GM12878 (cell line): ENCODE measurements around the gene DCAF5. TPM values are rescaled to one million over a fixed set of nuclear protein-coding genes. Genes with fewer than 3 reads are reported as not detected.

Source experiments
- CEBPB ChIP-seq, 2 experiments: fragments of 150-350 bp in 1 of 2; IDR thresholded peaks; 2 replicates each; pipeline ENCODE4 v1.6.1; 2012 to 2014; ENCODE audit warnings: low read depth in 2 of 2, low read length in 2 of 2, borderline replicate concordance in 1 of 2, inconsistent platforms in 1 of 2
- CHD4 ChIP-seq: fragments of 200-600 bp; sonication (generic); IDR thresholded peaks from 2 replicates; pipeline ENCODE4 v1.6.1; 2016; ENCODE audit warnings: mild to moderate bottlenecking
- EP300 ChIP-seq, 2 experiments: fragments of 150-350 bp in 1 of 2; IDR thresholded peaks; 2 replicates each; pipeline ENCODE4 v1.6.1; 2011 to 2012; ENCODE audit warnings: low read depth in 2 of 2, low read length in 2 of 2, borderline replicate concordance in 1 of 2, improper control_type of control experiment in 1 of 2, inconsistent platforms in 1 of 2; ENCODE audit not compliant: control insufficient read depth in 1 of 2
- GABPA ChIP-seq: IDR thresholded peaks from 2 replicates; pipeline ENCODE4 v1.6.1; 2014; ENCODE audit warnings: antibody characterized with exemption, low read depth, mild to moderate bottlenecking, inconsistent platforms
- MXI1 ChIP-seq: fragments of 150-350 bp; IDR thresholded peaks from 2 replicates; pipeline ENCODE4 v1.6.1; 2011; ENCODE audit warnings: low read depth, mild to moderate bottlenecking, inconsistent platforms, low read length, improper control_type of control experiment
- NFIC ChIP-seq: IDR thresholded peaks from 2 replicates; pipeline ENCODE4 v1.6.1; 2012; ENCODE audit warnings: low read depth, mild to moderate bottlenecking, inconsistent platforms, low read length, moderate library complexity
- NFXL1 ChIP-seq: fragments of 450-650 bp; IDR thresholded peaks from 2 replicates; pipeline ENCODE4 v1.6.1; 2017; ENCODE audit warnings: antibody characterized with exemption, mild to moderate bottlenecking, borderline replicate concordance
- NR2C1 ChIP-seq: fragments of 450-650 bp; IDR thresholded peaks from 2 replicates; pipeline ENCODE4 v1.6.1; 2017; ENCODE audit warnings: antibody characterized with exemption, mild to moderate bottlenecking, moderate library complexity
- POLR2AphosphoS2 ChIP-seq: IDR thresholded peaks from 2 replicates; pipeline ENCODE4 v1.6.1; 2011; ENCODE audit warnings: low read depth, mild to moderate bottlenecking, low read length, improper control_type of control experiment, moderate library complexity
- RUNX3 ChIP-seq: IDR thresholded peaks from 2 replicates; pipeline ENCODE4 v1.6.1; 2012; ENCODE audit warnings: low read length, inconsistent platforms
- SMARCA5 ChIP-seq: fragments of 450-650 bp; IDR thresholded peaks from 2 replicates; pipeline ENCODE4 v1.6.1; 2017; ENCODE audit warnings: mild to moderate bottlenecking
- SP1 ChIP-seq: IDR thresholded peaks from one replicate; pipeline ENCODE4 v1.6.1; 2011; ENCODE audit warnings: low read depth, low read length
- STAT1 ChIP-seq: fragments of 450-650 bp; conservative IDR thresholded peaks from 2 replicates; pipeline ENCODE4 v1.6.1; 2014; ENCODE audit warnings: antibody characterized with exemption, mild to moderate bottlenecking
- STAT3 ChIP-seq: IDR thresholded peaks from 2 replicates; pipeline ENCODE4 v1.6.1; 2011; ENCODE audit warnings: low read depth, low read length, improper control_type of control experiment
- polyA plus RNA-seq, 11 experiments: library from polyadenylated mRNA; depleted of rRNA in 4 of 11; unstranded in 6 of 11; stranded (reverse) in 5 of 11; fragments of >200 nt; fragmentation: Nextera tagmentation in 4 of 11; fragmentation: Illumina TruSeq in 1 of 11; extraction: Ambion mirVana in 4 of 11; extraction: Trizol in 1 of 11; gene quantifications; 1 replicate in 1 of 11; 2 replicates in 10 of 11; pipeline versions ENCODE4 v1.2.1 to v1.2.3, GENCODE V29; 2011 to 2016; ENCODE audit warnings: inconsistent platforms in 2 of 11, missing spikeins in 2 of 11, low read depth in 1 of 11
- total RNA-seq, 4 experiments: library from RNA; depleted of rRNA in 3 of 4; stranded (reverse); fragments of >200 nt in 3 of 4; fragmentation: Illumina TruSeq in 1 of 4; extraction: Trizol in 1 of 4; gene quantifications; 2 replicates each; pipeline versions ENCODE4 v1.2.1 to v1.2.3, GENCODE V29; 2013 to 2021
- TF ChIP-seq, protein P1 (sequence below): IDR thresholded peaks from 2 replicates; pipeline ENCODE4 v1.6.1; 2012; ENCODE audit warnings: low read length, inconsistent platforms
- TF ChIP-seq, protein P2 (sequence below): fragments of 450-650 bp; IDR thresholded peaks from 2 replicates; pipeline ENCODE4 v1.6.1; 2017; ENCODE audit warnings: borderline replicate concordance
- TF ChIP-seq, protein P3 (sequence below): IDR thresholded peaks from 2 replicates; pipeline ENCODE4 v1.6.1; 2011; ENCODE audit warnings: borderline replicate concordance, low read depth, mild to moderate bottlenecking, moderate library complexity, low read length; ENCODE audit not compliant: insufficient read depth, poor library complexity, severe bottlenecking
- TF ChIP-seq, protein P4 (sequence below): fragments of 450-650 bp; IDR thresholded peaks from 2 replicates; pipeline ENCODE4 v1.6.1; 2017; ENCODE audit warnings: mild to moderate bottlenecking, moderate library complexity
- TF ChIP-seq, protein P5 (sequence below): fragments of 450-650 bp; IDR thresholded peaks from 2 replicates; pipeline ENCODE4 v1.6.1; 2017; ENCODE audit warnings: mild to moderate bottlenecking, low read depth, inconsistent platforms; ENCODE audit not compliant: poor library complexity, severe bottlenecking

Gene DCAF5
- total and polyA plus RNA-seq, 10 of the 15 experiments (the other 5 are each of a cell fraction or from before 2014, with no cell fraction given) = 6.8 to 38.1 (median 19.1) TPM

DNA sequence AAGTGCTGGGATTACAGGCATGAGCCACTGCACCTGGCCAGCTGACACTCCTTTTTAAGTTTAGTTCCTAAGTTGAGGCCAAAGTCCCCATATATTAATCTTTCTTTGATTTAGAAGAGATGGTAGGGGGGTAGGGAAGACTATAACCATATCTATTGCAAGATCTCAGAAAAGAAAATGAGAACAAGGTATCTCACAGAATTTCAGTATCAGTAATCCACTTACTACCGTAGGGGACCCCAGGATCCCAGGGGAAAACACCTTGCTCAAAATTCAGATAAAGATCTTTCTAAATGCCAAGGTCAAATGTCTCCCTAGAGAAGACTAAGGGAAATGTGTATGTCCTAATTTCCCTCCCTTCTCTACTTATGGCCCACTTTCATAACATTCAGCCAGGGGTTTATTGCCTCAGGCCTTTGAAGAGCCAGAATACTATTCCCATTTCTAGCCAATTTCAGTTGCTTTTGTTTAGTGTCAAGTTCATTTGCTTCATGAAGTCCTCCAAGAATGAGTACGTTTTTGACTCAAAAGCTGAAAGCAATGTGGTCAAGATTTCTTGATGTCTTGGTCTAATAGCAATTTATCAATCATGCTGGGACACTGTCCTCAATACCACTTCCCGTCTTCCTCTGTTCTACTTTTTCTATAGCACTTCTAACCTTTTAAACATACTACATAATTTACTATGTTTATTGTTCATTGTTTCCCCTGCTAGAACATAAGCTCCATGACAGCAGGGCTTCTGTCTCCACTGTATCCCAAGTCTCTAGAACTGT is 86.3 kb downstream of the DCAF5 start (continued):
- TF ChIP-seq, protein P1, sequence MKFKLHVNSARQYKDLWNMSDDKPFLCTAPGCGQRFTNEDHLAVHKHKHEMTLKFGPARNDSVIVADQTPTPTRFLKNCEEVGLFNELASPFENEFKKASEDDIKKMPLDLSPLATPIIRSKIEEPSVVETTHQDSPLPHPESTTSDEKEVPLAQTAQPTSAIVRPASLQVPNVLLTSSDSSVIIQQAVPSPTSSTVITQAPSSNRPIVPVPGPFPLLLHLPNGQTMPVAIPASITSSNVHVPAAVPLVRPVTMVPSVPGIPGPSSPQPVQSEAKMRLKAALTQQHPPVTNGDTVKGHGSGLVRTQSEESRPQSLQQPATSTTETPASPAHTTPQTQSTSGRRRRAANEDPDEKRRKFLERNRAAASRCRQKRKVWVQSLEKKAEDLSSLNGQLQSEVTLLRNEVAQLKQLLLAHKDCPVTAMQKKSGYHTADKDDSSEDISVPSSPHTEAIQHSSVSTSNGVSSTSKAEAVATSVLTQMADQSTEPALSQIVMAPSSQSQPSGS = peak; percentile 87
- TF ChIP-seq MXI1 (no peak), STAT3 (no peak), SP1 (peak; percentile 33), NR2C1 (no peak), STAT1 (no peak), POLR2AphosphoS2 (no peak), NFXL1 (no peak), GABPA (no peak), NFIC (peak; percentile 97; the same call in 1 of the 2 replicates), SMARCA5 (no peak), RUNX3 (peak; percentile 100), CEBPB (IDR thresholded peaks at IDR 0.05; ENCODE audit: borderline replicate concordance in 1 of 2, low read depth in 2 of 2, low read length in 2 of 2) (peak in 1 of 2 experiments; percentile 44; a peak in 1 of 4 replicates), EP300 (IDR thresholded peaks at IDR 0.05; ENCODE audit: borderline replicate concordance in 1 of 2, control insufficient read depth in 1 of 2, low read depth in 2 of 2, low read length in 2 of 2) (peak; percentile 49 to 92; a peak in 1 of 4 replicates), CHD4 (no peak)
- TF ChIP-seq, protein P2, sequence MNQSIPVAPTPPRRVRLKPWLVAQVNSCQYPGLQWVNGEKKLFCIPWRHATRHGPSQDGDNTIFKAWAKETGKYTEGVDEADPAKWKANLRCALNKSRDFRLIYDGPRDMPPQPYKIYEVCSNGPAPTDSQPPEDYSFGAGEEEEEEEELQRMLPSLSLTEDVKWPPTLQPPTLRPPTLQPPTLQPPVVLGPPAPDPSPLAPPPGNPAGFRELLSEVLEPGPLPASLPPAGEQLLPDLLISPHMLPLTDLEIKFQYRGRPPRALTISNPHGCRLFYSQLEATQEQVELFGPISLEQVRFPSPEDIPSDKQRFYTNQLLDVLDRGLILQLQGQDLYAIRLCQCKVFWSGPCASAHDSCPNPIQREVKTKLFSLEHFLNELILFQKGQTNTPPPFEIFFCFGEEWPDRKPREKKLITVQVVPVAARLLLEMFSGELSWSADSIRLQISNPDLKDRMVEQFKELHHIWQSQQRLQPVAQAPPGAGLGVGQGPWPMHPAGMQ = no peak
- TF ChIP-seq, protein P3, sequence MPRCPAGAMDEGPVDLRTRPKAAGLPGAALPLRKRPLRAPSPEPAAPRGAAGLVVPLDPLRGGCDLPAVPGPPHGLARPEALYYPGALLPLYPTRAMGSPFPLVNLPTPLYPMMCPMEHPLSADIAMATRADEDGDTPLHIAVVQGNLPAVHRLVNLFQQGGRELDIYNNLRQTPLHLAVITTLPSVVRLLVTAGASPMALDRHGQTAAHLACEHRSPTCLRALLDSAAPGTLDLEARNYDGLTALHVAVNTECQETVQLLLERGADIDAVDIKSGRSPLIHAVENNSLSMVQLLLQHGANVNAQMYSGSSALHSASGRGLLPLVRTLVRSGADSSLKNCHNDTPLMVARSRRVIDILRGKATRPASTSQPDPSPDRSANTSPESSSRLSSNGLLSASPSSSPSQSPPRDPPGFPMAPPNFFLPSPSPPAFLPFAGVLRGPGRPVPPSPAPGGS = peak; percentile 44
- TF ChIP-seq, protein P4, sequence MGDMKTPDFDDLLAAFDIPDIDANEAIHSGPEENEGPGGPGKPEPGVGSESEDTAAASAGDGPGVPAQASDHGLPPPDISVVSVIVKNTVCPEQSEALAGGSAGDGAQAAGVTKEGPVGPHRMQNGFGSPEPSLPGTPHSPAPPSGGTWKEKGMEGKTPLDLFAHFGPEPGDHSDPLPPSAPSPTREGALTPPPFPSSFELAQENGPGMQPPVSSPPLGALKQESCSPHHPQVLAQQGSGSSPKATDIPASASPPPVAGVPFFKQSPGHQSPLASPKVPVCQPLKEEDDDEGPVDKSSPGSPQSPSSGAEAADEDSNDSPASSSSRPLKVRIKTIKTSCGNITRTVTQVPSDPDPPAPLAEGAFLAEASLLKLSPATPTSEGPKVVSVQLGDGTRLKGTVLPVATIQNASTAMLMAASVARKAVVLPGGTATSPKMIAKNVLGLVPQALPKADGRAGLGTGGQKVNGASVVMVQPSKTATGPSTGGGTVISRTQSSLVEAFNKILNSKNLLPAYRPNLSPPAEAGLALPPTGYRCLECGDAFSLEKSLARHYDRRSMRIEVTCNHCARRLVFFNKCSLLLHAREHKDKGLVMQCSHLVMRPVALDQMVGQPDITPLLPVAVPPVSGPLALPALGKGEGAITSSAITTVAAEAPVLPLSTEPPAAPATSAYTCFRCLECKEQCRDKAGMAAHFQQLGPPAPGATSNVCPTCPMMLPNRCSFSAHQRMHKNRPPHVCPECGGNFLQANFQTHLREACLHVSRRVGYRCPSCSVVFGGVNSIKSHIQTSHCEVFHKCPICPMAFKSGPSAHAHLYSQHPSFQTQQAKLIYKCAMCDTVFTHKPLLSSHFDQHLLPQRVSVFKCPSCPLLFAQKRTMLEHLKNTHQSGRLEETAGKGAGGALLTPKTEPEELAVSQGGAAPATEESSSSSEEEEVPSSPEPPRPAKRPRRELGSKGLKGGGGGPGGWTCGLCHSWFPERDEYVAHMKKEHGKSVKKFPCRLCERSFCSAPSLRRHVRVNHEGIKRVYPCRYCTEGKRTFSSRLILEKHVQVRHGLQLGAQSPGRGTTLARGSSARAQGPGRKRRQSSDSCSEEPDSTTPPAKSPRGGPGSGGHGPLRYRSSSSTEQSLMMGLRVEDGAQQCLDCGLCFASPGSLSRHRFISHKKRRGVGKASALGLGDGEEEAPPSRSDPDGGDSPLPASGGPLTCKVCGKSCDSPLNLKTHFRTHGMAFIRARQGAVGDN = no peak
- TF ChIP-seq, protein P5, sequence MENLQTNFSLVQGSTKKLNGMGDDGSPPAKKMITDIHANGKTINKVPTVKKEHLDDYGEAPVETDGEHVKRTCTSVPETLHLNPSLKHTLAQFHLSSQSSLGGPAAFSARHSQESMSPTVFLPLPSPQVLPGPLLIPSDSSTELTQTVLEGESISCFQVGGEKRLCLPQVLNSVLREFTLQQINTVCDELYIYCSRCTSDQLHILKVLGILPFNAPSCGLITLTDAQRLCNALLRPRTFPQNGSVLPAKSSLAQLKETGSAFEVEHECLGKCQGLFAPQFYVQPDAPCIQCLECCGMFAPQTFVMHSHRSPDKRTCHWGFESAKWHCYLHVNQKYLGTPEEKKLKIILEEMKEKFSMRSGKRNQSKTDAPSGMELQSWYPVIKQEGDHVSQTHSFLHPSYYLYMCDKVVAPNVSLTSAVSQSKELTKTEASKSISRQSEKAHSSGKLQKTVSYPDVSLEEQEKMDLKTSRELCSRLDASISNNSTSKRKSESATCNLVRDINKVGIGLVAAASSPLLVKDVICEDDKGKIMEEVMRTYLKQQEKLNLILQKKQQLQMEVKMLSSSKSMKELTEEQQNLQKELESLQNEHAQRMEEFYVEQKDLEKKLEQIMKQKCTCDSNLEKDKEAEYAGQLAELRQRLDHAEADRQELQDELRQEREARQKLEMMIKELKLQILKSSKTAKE = peak; percentile 62
